WERI-Rb-1 (cell line): Measurements from ENCODE around the gene LMO4.

Experiments used
- DNase-seq: peaks from one replicate; pipeline ENCODE4 v3.0.0-alpha.2; 2020
- H3K27ac ChIP-seq: fragments of 250-450 bp; sonication (Bioruptor Pico); 2 replicates; pipeline ENCODE4 v1.5.1; 2020; ENCODE audit warnings: mild to moderate bottlenecking, moderate library complexity
- H3K27me3 ChIP-seq: fragments of 250-450 bp; sonication (Bioruptor Pico); 2 replicates; pipeline ENCODE4 v1.5.1; 2021; ENCODE audit warnings: mild to moderate bottlenecking, low read depth, moderate library complexity; ENCODE audit not compliant: insufficient read depth, severe bottlenecking
- H3K36me3 ChIP-seq: fragments of 250-450 bp; sonication (Bioruptor Pico); 2 replicates; pipeline ENCODE4 v1.5.1; 2020; ENCODE audit warnings: mild to moderate bottlenecking, moderate library complexity
- H3K4me3 ChIP-seq: 2 replicates; pipeline ENCODE4 v1.5.1; 2011; ENCODE audit warnings: low read depth, mild to moderate bottlenecking, control low read depth, low read length
- H3K9me3 ChIP-seq: fragments of 250-450 bp; sonication (Bioruptor Pico); 2 replicates; pipeline ENCODE4 v1.5.1; 2021; ENCODE audit warnings: mild to moderate bottlenecking, moderate library complexity; ENCODE audit not compliant: severe bottlenecking
- TF ChIP-seq, protein P1 (sequence below): IDR thresholded peaks from 2 replicates; pipeline ENCODE4 v1.5.1; 2011; ENCODE audit warnings: low read depth, mild to moderate bottlenecking, control low read depth, inconsistent platforms, low read length

Gene LMO4, protein sequence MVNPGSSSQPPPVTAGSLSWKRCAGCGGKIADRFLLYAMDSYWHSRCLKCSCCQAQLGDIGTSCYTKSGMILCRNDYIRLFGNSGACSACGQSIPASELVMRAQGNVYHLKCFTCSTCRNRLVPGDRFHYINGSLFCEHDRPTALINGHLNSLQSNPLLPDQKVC

GRCh38 chr1:87328272-87329050 is at the start of gene LMO4:
Gene LMO4, plus strand, starts transcription at chr1:87328880. Its CDS starts 3,136 bp downstream, at chr1:87332016.
- TF ChIP-seq, protein P1, sequence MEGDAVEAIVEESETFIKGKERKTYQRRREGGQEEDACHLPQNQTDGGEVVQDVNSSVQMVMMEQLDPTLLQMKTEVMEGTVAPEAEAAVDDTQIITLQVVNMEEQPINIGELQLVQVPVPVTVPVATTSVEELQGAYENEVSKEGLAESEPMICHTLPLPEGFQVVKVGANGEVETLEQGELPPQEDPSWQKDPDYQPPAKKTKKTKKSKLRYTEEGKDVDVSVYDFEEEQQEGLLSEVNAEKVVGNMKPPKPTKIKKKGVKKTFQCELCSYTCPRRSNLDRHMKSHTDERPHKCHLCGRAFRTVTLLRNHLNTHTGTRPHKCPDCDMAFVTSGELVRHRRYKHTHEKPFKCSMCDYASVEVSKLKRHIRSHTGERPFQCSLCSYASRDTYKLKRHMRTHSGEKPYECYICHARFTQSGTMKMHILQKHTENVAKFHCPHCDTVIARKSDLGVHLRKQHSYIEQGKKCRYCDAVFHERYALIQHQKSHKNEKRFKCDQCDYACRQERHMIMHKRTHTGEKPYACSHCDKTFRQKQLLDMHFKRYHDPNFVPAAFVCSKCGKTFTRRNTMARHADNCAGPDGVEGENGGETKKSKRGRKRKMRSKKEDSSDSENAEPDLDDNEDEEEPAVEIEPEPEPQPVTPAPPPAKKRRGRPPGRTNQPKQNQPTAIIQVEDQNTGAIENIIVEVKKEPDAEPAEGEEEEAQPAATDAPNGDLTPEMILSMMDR = no peak
- Histone ChIP-seq H3K27me3 (no peaks in the 10 kb centered on the region), H3K4me3 (peak within 1 kb of the TSS; percentile 87), H3K36me3 (peaks cover 17% of the 10 kb centered on the region), H3K27ac (peak within 1 kb of the TSS; percentile 78), H3K9me3 (no peaks in the 10 kb centered on the region)
- DNase-seq = peak; percentile 96

DNA sequence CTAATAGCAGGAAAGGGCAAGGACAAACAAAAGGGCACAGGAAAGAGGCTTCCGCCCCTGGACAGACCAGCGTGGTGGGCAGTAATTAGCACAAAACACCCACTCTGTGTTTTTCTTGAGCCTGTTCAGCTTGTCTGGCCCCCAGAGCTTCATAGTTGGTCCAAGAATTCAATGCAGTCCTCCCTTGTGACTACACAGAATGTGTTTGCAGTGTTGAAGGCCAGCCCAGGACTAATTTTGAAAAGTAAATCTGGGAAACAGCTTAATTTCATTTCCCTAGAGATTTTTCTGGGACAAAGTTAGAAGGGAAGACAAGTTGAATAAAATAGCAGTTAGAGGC is 49.2 kb upstream of the LMO4 start:
- TF ChIP-seq, protein P1 = no peak
- no peak for DNase-seq
- H3K27ac ChIP-seq = no peak overlapping the region
- H3K27me3 ChIP-seq = no peaks in the 10 kb centered on the region
- no peak overlapping the region for H3K4me3 ChIP-seq
- H3K9me3 ChIP-seq = no peaks in the 10 kb centered on the region
- H3K36me3 ChIP-seq = no peaks in the 10 kb centered on the region

DNA sequence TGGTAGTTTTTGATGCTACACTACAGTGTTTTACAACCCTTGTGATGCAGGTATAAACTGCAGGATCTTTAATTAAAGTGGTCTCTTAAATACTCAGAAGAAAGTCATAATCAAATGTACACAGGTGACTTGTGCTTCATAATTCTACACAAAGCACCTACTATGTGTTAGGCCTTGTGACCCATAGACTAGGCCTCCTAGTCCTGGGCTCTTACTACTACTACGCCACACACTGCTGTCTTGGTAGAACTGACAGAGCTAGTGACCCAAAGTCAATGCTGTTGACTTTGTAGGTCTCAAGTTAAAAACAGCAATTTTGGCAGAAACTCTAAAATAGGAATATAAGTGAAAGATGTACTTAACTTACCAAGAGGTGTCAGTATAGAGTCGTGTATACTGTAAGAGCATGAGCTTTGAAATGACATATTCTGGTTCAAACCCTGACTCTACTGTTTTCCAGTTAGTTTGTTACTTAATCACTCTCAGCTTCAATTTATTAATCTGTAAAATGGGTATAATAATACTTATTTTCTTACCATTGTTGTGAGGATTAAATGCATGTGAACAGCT is 48.6 kb upstream of the LMO4 start:
- H3K9me3 ChIP-seq = no peaks in the 10 kb centered on the region
- TF ChIP-seq, protein P1 = no peak
- no peak for DNase-seq
- no peaks in the 10 kb centered on the region for H3K27me3 ChIP-seq
- H3K4me3 ChIP-seq = no peak overlapping the region
- no peaks in the 10 kb centered on the region for H3K36me3 ChIP-seq
- no peak overlapping the region for H3K27ac ChIP-seq

DNA sequence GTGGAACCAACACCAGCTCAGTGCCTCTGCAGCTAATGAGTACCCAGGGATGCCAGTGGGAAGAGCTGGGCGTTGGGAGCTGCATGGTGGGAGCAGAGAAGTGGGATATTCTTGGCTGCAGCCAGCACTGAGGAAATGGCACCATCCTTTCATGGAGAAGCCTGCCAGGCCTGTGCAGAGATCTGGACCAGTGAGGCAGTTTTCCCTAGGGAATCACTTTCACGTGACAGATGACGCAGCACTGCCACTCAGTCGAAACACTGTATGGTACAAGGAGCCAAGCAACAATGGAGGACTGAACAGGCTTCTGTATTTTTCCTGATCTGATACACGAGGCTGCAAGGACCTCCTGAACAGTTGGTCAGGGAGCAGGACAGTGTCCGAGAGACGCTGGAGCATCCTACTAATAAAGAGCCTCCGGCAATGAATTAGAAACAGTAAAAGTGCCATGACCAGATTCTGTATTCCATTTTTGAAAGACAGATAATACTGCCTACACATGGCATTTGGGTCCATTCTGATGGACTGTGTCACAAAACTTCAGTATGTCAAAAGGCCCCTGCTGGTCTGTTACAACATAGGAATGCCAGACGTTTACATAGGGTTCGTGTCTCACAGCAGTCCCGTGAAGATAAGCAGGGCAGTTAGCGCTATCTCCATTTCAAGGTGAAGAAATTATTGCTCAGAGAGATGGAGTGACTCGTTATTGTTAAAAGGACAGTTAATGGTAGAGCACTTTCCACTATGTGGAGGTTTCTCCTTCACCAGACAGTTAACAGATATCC is 44.0 kb upstream of the LMO4 start:
- no peak for DNase-seq
- TF ChIP-seq, protein P1 = no peak
- Histone ChIP-seq H3K36me3 (no peaks in the 10 kb centered on the region), H3K4me3 (no peak overlapping the region), H3K27ac (no peak overlapping the region), H3K9me3 (no peaks in the 10 kb centered on the region), H3K27me3 (no peaks in the 10 kb centered on the region)

- TF ChIP-seq, protein P1 = no peak
- H3K36me3 ChIP-seq = no peaks in the 10 kb centered on the region
- no peak for DNase-seq
- no peak overlapping the region for H3K27ac ChIP-seq
- H3K4me3 ChIP-seq = no peak overlapping the region
- H3K27me3 ChIP-seq = no peaks in the 10 kb centered on the region
- no peaks in the 10 kb centered on the region for H3K9me3 ChIP-seq
Observed at GRCh38 chr1:87291107-87291506, 37.6 kb upstream of the LMO4 start.
